HuH-7.5 (cell line): Measurements from ENCODE around the gene ADGRL1.
"Not testable (repeated sequence)": the region's sequence is repeated elsewhere in the genome, so short reads cannot be mapped to it uniquely, and the experiment has no call there.

ENCODE experiments used
- DNase-seq: peaks from one replicate; pipeline ENCODE4 v3.0.0; 2011; ENCODE audit warnings: low spot score

The ADGRL1 gene

DNA sequence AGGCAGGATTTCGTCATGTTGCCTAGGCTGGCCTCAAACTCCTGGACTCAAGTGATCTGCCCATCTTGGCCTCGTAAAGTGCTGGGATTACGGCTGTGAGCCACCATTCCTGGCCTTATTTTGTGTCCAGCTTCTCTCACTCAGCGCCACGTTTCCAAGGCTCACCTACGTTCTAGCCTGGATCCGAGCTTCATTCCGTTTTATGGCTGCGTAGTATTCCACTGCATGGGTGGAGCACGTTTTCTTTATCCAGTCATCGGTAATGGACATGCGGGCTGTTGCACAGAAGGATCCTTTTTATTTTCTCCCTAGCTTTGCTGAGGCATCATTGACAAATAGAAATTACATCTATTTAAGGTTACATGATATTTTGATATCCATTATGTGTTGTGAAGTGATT is 16.6 kb downstream of the ADGRL1 start:
- no peak for DNase-seq

DNA sequence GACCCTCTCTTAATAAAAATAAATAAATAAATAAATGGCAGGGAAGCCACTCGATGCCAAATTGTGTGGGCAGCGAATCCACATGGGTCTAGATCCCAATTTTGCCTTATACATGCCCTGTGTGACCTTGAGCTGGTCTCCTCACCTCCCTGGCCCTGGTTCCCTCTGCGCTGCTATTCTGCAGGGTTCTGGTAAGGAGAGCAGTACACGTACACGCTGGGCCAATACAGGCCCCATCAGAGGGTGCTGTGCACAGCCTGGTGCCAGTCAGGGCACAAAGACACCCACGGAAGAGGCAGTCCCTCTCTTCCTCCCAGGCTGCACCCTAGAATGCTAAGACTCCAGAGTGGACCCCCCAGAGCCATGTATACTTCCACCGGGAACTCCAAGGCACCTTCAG is 17.9 kb downstream of the ADGRL1 start:
- DNase-seq = not testable (repeated sequence)

DNA sequence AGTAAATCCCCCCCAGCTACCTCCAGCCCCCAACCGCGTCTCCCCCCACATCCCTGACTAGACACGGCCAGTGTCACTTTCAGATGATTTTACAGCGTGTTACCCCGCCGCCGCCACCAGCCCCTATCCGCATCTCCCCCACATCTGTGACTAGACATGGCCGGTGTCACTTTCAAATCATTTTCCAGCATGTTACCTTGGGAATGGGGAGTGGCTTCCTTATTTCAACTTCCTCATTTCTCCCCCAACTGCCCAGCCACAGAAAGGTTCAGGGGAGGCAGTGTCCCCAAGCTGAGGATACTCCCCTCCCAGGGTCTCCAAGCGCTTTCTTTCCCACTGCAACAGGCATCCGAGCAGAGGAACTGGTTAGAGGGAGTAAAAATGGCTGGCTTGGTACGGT is 18.4 kb downstream of the ADGRL1 start:
- DNase-seq = no peak

DNA sequence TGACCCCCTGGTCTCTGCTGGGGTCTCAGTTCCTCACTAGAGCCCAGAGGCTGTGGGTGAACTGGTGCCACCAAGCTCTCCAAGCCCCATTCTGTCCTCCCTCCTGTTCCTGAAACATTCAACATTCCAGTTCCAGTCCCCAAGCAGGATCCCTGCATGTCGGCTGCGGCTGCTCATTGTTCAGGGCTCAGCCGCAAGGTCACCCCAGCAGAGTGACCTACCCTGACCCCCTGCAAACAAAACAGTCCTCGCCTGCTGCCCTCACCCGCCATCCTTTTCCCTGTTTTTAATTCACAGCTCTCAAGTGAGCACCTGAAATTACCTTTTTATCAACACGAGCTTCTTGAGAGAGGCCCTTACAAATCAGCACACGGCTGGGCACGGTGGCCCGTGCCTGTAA is 19.3 kb downstream of the ADGRL1 start:
- DNase-seq = not testable (repeated sequence)

DNA sequence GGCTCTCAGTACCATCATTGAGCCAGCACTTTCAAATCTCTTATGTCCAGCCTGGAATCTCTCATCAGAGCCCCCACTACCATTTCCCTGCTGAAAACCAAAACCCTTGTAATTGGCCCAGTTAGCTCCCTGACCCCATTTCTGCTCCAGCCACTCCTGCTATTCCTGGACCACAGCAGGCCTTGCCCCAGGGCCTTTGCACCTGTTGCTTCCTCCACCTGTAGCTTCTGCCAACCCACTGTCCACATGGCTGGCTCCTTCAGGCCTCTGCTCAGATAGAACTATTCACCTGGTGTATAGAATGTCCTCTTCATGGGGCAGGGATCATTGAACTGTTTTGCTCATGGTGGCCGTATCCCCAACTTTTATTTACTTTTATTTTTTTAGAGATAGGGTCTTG is 20.3 kb downstream of the ADGRL1 start:
- DNase-seq = not testable (repeated sequence)

DNA sequence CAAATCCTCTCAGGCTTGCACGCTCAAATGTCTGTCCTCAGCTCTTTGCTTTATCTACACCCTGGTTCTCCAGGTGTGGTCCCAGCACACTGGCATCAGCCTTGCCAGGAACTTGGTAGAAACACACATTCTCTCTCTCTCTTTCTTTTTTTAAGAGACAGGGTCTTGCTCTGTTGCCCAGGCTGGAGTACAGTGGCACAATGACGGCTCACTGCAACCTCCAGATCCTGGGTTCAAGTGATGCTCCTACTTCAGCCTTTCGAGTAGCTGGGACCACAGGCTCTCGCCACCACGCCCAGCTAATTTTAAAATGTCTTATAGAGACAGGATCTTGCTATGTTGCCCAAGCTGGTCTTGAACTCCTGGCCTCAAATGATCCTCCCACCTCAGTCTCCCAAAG is 20.8 kb downstream of the ADGRL1 start:
- no peak for DNase-seq

DNA sequence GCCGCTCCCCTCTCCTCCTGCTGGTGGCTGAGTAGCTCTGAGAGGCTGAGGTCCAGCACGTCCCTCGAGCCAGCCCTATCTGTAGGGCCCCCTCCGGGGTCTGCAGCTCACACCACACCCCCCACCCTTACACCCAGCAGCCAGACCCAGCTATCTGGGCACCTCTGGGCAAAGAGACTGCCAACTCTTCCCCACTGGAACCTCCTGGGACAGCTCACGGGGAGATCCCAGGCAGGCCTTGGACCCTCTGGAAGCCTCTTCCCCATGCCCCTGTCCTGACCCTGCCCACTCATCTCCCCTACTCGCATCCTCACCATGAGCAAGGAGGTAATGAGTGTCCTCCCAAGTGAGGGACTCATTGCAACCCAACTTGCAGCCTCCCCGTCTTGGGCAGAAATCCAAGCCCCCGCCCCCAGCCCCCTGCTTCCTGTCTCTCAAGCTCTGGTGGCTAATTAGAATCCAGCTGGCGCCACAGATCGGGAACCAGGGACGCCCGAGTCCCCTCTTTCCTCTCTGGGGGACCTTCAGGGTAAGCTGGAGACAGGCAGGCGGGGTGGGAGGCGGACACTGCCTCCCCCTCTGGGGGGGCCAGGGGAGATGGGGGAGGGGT is 22.1 kb downstream of the ADGRL1 start:
- DNase-seq = peak; percentile 15

DNA sequence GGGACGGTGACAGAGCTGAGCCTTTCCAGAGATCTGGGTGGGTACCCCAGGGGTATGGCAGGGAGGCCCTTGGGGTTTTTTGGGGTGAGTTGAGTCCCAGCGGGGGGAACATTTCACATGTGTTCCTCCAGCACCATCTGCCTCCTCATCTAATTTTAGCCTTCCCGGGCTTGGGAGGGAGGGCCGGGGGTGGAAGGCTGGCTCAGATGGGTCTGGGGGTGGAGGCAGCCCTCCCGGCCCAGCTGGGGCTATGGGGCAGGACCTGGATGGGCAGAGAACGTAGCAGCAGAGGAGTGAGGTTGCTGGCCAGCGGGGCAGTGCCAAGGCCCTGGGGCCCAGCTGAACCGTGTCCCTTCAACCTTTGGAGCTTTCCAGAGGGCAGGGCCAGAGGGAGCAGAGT is 23.5 kb downstream of the ADGRL1 start:
- DNase-seq = no peak

DNA sequence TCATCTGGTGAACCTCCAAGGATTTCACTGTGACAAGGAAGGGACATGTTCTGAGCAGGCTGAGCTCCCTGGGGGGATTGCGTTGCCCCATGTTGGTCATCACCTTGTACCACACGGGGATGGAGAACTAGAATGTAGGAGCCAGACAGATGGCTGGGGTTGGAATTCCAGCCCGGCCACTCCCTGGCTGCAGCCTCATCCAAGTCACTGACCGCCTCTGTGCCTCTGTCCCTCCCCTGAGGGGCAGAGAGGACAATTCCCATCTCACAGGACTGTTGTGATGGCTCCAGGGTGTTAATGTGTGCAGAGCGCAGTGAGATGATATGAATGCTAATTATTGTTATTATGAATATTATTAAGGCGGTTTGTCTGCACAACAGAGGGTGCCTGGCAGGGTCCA is 24.1 kb downstream of the ADGRL1 start:
- peak; percentile 8 for DNase-seq

DNA sequence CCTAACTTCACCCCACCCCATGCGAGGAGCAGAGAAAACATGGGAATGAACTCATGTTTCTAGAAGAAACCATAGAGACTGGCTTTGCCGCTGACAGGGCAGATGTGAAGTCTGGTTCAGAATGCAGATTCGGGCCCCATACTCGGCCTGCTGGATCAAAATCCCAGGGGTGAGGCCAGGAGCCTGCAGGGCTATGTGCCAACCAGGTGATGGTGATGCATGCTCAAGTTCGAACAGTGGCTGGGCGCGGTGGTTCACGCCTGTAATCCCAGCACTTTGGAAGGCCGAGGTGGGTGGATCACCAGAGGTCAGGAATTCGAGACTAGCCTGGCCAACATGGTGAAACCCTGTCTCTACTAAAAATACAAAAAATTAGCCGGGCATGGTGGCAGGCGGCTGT is 24.8 kb downstream of the ADGRL1 start:
- DNase-seq = peak; percentile 4

DNA sequence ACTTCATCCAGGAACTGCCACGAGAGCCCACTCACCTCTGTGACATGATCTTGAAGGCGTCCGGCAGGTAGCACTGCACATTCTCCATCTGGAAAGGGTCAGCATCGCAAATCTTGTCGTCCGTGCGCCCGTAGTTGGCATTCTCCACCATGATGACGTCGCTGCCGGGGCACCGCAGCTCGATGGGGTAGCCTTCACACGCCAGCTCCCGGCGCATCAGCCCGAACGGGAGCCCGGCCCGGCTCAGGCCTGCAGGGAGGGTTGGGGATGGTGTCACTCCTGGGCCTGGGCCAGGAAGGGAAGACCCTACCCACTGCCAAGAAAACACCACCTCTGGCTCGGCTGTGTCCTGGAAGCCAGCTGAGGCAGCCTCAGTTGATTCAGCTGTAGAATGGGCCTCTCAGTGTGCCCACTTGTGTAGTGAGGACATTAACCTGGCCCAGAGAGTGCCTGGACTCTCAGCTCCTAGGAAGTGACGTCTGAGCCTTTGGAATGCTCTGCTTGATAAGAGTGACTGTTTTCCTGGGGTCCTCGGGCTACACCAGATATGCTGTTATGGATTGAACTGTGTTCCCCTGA is 28.4 kb downstream of the ADGRL1 start:
- DNase-seq = no peak

DNA sequence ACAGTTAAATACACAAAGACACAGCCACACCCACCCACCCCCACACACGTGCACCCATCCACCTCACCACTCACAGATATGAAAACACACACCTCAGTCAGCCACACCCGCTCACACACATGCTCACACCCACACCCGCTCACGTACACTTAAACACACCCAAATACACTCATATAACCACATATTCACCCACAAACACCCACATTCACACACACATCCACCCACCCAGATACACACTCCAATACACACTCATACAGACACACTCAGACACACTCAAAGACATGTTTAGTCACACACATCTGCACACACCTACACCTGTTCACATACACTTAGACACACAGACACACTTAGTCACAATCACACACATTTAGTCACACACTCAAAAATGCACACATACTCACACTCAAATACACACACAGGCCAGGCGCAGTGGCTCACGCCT is 30.6 kb downstream of the ADGRL1 start:
- DNase-seq = no peak

DNA sequence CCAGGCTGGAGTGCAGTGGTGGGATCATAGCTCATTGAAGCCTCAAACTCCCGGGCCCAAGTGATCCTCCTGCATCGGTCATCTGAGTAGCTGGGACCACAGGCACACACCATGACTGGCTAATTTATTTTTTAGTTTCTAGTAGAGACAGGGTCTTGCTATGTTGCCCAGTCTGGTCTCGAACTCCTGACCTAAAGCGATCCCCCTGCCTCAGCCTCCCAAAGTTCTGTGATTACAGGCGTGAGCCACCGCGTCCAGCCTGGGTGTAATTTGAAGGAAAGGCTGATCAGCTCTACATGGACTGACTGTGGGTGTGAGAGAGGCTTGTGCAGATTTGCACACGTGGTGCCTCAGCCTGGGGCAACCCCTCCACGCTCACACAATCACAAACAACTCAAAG is 31.1 kb downstream of the ADGRL1 start:
- DNase-seq = no peak

DNA sequence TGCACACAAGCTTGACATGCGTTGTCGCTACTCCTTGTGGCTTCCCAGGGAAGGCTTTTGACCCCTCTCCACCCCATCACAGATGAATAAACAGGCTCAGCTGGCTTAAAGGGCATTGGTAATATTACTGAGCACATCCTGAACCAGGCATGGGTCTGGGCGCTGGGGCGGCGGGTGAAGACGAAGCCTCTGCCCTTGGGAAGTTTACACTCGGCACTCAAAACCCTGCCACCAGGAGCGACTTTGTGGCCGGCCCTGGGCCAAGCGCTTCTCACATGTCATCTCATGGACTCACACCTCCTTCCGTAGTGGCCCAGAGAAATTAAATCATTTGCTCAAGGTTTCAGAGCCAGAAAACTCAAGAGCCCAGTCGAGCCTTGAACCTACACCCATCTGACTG is 37.0 kb downstream of the ADGRL1 start:
- DNase-seq = no peak

DNA sequence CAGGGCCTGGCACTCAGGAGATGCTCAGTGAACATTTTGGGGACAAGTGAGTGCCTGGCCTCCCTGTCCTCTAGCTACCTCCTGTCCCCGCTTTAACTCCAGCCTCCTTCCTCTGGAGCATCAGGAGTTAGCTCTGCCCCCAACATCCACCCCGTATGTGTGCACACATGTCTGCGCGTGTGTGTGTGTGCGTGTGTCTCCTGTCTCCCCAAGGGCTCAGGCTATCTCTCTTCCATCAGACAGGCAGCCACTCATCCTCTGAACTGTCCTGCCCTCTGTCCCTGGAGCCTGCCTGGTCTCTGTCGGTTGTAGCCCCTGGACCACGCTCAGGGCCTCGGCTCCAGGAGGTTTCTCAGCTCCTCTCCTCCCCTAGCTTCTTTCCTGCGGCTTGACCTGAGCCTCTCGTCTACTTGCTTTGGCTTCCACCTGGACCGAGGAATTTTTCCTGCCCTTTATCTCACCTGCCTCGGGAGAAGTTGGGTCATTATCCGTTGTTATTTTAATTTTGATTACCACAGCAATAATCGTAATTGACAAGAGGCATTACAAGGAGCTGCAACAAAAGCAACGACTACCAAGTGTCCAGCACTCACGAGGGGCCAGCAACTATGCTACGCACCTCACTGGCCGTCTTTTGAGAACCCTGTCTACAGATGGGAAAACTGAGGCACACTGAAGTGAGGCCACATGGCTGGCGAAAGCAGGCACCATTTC is 37.6 kb downstream of the ADGRL1 start:
- DNase-seq = no peak

DNA sequence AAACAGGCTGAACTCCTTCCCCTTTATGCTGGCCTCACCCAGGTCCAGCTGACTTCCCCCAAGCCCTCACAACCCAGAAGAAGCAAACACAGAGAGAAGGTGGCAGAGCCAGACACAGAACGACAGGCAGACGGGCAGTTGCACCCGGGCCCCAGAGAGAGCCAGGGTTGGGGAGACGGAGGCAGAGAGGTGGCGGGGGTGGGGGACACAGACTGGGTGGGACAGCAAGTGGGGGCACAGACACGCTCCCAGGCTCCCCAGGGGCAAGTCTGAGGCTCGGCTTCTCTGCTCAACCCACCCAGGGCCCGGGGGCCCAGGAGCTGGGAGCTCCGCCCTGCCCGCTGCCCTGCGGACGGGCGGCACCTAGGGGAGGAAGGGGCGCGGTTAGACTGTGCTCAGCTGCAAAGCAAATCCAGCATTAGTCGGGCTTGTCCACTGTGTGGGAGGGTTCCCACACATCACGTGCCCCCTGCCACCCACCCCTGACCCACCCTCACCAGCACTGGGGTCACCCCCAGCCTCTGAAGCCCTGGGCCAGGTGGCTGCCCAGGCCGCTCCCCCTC is 38.3 kb downstream of the ADGRL1 start:
- no peak for DNase-seq

DNA sequence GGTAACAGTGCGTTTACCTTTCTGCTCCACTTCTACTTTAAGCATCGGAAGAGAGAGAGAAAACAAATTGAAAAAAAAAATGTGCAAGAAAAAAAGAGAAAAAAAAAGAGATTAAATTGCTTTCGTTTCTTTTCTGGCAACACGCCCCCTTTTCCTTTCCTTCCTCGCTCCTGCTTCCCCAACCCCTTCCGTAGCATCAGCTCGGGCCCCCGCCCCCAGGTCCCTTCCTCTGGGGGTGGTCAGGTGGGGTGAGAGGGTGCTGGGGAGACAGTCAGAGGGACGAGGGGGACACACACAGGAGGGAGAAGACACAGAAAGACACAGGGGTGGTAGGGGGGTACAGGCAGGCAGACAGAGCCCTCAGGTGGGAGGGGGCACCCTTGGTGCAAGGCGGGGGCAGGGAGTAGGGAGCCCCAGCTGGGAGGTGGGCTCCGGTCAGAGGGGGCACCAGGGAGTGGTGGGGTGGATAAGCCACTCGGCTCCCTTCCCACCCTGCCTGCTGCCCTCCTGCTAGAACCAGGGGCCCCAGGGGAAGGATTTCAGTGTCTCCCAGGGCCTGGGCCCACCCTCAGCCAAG is 38.9 kb downstream of the ADGRL1 start:
- DNase-seq = no peak

DNA sequence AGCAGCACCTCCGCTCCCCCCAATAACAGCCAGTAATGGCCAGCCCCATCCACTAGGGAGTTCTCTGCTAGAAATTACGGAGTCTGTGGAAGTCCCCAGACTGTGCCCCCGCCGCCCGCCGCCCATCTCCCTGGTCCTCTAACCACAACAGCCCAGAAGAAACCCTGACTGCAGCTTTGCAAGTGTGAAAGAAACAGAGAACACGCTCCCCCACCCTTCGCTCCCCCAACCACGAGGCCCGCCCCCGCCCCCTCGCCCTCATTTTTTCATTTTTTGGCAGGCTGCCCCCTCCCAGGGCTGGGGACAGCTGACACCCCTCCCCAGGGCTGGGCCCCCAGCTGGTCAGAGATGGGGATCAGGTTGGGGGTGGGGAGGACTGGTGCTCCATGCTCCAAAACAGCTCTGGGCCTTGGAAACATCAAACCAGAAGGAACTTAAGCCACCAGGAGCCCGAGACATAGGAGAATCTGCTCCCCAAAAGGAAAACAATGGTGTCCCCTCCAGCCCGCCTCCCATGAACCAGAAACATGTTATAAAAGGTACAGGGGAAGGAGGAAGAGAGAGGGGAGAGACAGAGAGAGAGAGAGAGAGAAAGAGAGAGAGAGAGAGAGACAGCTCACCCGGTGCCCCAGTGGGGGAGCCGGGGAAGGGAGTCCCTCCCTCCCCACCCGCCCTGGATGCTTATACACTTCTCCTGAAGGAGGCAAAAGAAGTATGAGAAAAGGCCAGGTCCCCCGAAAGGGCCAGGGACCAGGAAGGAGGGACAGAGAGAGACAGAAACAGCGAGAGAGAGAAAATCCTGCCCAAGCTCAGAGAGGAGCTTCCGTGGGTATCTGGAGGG is 39.8 kb downstream of the ADGRL1 start:
- no peak for DNase-seq

DNA sequence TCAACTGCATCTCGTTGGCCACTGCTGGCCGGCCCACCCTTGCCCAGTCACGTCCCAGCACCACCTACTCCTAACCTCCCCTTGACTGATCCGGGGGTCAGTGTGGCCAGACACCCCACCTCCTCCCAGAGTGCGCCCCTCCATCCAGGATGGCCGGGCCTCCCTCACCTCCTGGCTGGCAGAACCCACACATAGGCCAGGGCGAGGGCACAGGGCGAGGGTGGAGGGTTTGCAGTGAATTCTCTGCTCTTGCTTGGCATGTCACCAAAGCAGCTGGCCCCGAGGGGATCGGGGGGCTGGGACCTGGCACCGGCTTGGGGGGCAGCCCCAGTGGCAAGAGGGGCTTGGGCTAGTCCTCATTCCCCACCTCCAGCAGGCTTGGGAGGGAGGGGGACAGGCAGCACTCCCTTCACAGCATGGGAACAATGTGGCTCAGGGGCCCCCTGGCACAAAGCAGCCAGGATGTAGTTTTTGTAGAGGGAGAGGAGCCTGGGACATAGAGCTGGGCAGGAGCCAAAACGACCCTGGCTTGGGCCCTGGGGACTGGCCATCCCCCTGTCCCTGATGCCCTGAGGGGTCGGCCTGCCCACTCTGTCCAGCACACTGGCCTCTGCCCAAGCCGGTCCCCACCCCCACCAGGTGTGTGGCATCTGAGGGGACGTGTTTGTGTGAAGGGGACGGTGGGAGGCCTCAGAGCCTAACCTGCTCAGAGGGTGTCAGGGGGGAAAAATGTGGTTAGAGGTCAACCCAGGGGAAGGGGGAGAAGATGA is 41.1 kb downstream of the ADGRL1 start:
- DNase-seq = no peak

DNA sequence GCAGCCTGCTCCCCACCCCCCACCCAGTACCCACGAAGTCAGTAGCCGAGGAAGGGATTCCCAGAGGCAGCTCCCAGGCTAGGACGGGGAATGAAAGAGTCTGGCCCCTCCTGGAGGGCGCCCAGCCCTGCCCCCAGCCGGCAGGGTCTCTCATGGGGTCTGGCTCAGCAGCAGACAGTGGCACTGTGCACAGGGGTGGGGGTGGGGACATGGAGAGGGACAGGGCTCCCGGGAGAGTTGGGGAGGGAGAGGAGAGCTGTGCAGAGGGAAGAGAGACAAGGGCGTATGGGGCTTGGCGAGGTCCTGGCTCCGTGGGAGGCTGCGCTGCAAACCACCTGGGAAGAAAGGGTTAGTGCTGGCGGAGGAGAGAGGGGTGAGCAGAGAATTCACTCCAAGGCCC is 41.9 kb downstream of the ADGRL1 start:
- DNase-seq = no peak

DNA sequence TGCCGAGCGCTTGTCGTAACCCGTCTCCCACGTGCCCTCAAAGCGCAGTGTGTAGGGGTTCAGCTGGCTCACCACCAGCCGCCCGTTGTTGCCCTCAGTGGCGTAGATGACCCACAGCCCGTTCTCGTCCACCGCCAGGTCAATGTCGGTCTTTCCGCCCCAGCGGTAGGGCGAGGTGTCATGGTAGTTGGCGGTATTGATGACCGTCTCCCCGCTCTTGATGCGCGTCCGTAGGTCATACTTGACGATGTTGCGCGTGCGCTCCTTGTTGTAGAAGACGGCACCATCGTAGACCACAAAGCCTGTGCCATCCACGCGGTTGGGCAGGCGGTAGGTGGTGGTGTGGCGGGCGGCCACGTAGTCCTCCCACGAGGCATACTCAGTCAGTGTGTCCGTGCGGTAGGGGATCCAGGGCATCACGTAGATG is 43.1 kb downstream of the ADGRL1 start:
- DNase-seq = no peak
